OCI-LY7 (cell line): ENCODE results near the gene FAM107B.

ENCODE experiments used
- EZH2phosphoT487 ChIP-seq: fragments of 200-600 bp; sonication (generic); IDR thresholded peaks from 2 replicates; pipeline ENCODE4 v1.6.1; 2018; ENCODE audit warnings: low read depth, borderline replicate concordance, mild to moderate bottlenecking, mixed run types, antibody characterized with exemption, low read length, moderate library complexity, mixed read lengths
- TF ChIP-seq, protein P1 (sequence below): fragments of 200-600 bp; sonication (generic); conservative IDR thresholded peaks from 2 replicates; pipeline ENCODE4 v1.5.1; 2014; ENCODE audit warnings: mild to moderate bottlenecking, antibody characterized with exemption, low read length, moderate library complexity, mixed read lengths

DNA sequence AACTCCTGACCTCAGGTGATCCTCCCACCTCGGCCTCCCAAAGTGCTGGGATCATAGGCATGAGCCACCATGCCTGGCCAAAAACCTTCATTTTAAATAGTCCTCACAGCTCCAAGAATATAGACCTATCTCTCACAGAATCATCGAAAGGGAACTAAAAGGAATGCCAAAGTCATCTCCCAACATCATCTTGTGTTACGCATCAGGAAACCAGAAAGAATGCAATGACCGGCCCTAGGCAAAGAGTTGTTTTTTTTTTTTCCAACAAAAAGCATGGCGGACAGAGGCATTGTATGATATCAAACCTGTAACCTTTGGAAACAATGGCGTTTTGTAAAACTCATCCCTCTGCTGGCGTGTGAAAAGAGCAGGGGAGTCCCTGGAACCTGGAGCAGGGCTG lies 73.2 kb downstream of the FAM107B start:
- TF ChIP-seq, protein P1, sequence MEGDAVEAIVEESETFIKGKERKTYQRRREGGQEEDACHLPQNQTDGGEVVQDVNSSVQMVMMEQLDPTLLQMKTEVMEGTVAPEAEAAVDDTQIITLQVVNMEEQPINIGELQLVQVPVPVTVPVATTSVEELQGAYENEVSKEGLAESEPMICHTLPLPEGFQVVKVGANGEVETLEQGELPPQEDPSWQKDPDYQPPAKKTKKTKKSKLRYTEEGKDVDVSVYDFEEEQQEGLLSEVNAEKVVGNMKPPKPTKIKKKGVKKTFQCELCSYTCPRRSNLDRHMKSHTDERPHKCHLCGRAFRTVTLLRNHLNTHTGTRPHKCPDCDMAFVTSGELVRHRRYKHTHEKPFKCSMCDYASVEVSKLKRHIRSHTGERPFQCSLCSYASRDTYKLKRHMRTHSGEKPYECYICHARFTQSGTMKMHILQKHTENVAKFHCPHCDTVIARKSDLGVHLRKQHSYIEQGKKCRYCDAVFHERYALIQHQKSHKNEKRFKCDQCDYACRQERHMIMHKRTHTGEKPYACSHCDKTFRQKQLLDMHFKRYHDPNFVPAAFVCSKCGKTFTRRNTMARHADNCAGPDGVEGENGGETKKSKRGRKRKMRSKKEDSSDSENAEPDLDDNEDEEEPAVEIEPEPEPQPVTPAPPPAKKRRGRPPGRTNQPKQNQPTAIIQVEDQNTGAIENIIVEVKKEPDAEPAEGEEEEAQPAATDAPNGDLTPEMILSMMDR: no peak
- TF ChIP-seq EZH2phosphoT487: no peak
